B cell (primary cell): ENCODE data around the gene GPR146. TPM values are rescaled to one million over a fixed set of nuclear protein-coding genes. Genes with fewer than 3 reads are reported as not detected.

Experiments
- ATAC-seq: fragments of 200-7000 bp; cut with Tn5 transposase; one replicate; pipeline ENCODE4 v1.10.0; 2021; ENCODE audit warnings: low read depth, mild to moderate bottlenecking, moderate number of reproducible peaks, moderate library complexity
- CTCF ChIA-PET: fragments of 350-600 bp; sonication (Branson Sonifier 250); formaldehyde crosslinking; loops from one replicate; lab custom pipeline; 2021; ENCODE audit warnings: antibody characterized with exemption, inconsistent platforms; lab: Charles Lee
- POLR2A ChIA-PET: fragments of 350-600 bp; sonication (Branson Sonifier 250); formaldehyde crosslinking; loops from one replicate; lab custom pipeline; 2021; ENCODE audit warnings: antibody characterized with exemption; lab: Charles Lee
- DNase-seq: peaks from one replicate; pipeline ENCODE4 v3.0.0; 2013
- H2AFZ ChIP-seq: 2 replicates; pipeline ENCODE4 v1.6.1; 2012; ENCODE audit warnings: mild to moderate bottlenecking, low read depth, low read length; ENCODE audit not compliant: insufficient read depth, poor library complexity, severe bottlenecking
- H3K27ac ChIP-seq, 2 donors: 1 replicate in 1 of 2; 2 replicates in 1 of 2; pipeline ENCODE4 v1.5.1; 2012 to 2013; ENCODE audit warnings: low read length in 2 of 2, mild to moderate bottlenecking in 2 of 2, moderate library complexity in 1 of 2
- H3K27me3 ChIP-seq, 4 experiments: fragments of 200-600 bp in 1 of 4; sonication (generic) in 1 of 4; replicated peaks in 1 of 4; 1 replicate in 2 of 4; 2 replicates in 2 of 4; pipeline versions ENCODE4 v1.6.1 to v1.7.0; 2013 to 2016; ENCODE audit warnings: low read length in 3 of 4, mild to moderate bottlenecking in 2 of 4, mixed read lengths in 1 of 4, moderate library complexity in 1 of 4; ENCODE audit not compliant: insufficient read depth in 4 of 4, control insufficient read depth in 3 of 4; ENCODE audit errors: control extremely low read depth in 1 of 4
- H3K36me3 ChIP-seq, 2 experiments: replicated peaks in 1 of 2; 1 replicate in 1 of 2; 2 replicates in 1 of 2; pipeline versions ENCODE4 v1.6.1 to v1.7.1; 2013; ENCODE audit warnings: low read length in 1 of 2; ENCODE audit not compliant: insufficient read depth in 2 of 2, control insufficient read depth in 1 of 2; ENCODE audit errors: control extremely low read depth in 1 of 2, extremely low read depth in 1 of 2
- H3K4me1 ChIP-seq, 2 donors: fragments of 200-600 bp in 1 of 2; sonication (generic) in 1 of 2; 1 replicate in 1 of 2; 2 replicates in 1 of 2; pipeline versions ENCODE4 v1.5.1 to v1.6.1; 2013 to 2017; ENCODE audit warnings: low read length in 2 of 2; ENCODE audit not compliant: control insufficient read depth in 2 of 2, insufficient read depth in 2 of 2
- H3K4me2 ChIP-seq: replicated peaks from 2 replicates; pipeline ENCODE3; 2012; ENCODE audit warnings: mild to moderate bottlenecking, low read depth, low read length; ENCODE audit not compliant: poor library complexity, severe bottlenecking
- H3K4me3 ChIP-seq, 5 experiments: fragments of 200-600 bp in 1 of 5; sonication (generic) in 1 of 5; 1 replicate in 3 of 5; 2 replicates in 2 of 5; pipeline versions ENCODE4 v1.5.1 to v1.7.0; 2011 to 2016; ENCODE audit warnings: low read length in 4 of 5, mild to moderate bottlenecking in 4 of 5, low read depth in 2 of 5, control low read depth in 1 of 5, moderate library complexity in 1 of 5; ENCODE audit not compliant: insufficient read depth in 1 of 5; ENCODE audit errors: control extremely low read depth in 1 of 5, extremely low read depth in 1 of 5
- H3K79me2 ChIP-seq: fragments of 200-600 bp; sonication (generic); one replicate; pipeline ENCODE4 v1.6.0; 2016; ENCODE audit warnings: low read length; ENCODE audit not compliant: control insufficient read depth, insufficient read depth
- H3K9ac ChIP-seq: fragments of 200-600 bp; sonication (generic); 2 replicates; pipeline ENCODE4 v1.6.1; 2017; ENCODE audit warnings: mild to moderate bottlenecking, low read length, moderate library complexity
- H3K9me3 ChIP-seq, 3 donors: one replicate each; pipeline versions ENCODE4 v1.6.1 to v1.7.1; 2013; ENCODE audit warnings: low read length in 2 of 3; ENCODE audit not compliant: control insufficient read depth in 2 of 3, insufficient read depth in 1 of 3; ENCODE audit errors: control extremely low read depth in 1 of 3
- H4K20me1 ChIP-seq: 2 replicates; pipeline ENCODE4 v1.6.0; 2012; ENCODE audit warnings: mild to moderate bottlenecking, low read length; ENCODE audit not compliant: insufficient read depth, control insufficient read depth, poor library complexity, severe bottlenecking
- H3K27ac Mint-ChIP-seq: one replicate; pipeline ENCODE4 v1.8.0; 2021; ENCODE audit warnings: mixed read lengths
- H3K27me3 Mint-ChIP-seq: one replicate; pipeline ENCODE4 v1.8.0; 2021; ENCODE audit warnings: mixed read lengths
- H3K4me1 Mint-ChIP-seq: one replicate; pipeline ENCODE4 v1.8.0; 2021; ENCODE audit warnings: mixed read lengths
- H3K4me3 Mint-ChIP-seq: one replicate; pipeline ENCODE4 v1.8.0; 2021; ENCODE audit warnings: mixed read lengths
- H3K9me3 Mint-ChIP-seq: one replicate; pipeline ENCODE4 v1.8.0; 2022; ENCODE audit warnings: mixed read lengths; ENCODE audit not compliant: insufficient read depth
- CTCF ChIP-seq: fragments of 200-600 bp; IDR thresholded peaks from one replicate; pipeline ENCODE4 v1.8.0; 2022; ENCODE audit warnings: antibody characterized with exemption, mild to moderate bottlenecking
- EZH2 ChIP-seq: IDR thresholded peaks from 2 replicates; pipeline ENCODE4 v1.6.1; 2012; ENCODE audit warnings: borderline replicate concordance, low read depth, mild to moderate bottlenecking, moderate library complexity, low read length; ENCODE audit not compliant: insufficient read depth, poor library complexity, severe bottlenecking
- WGBS: methylation state at CpG from one replicate; pipeline ENCODE4 v1.1.5; 2013; ENCODE audit warnings: missing lambda C conversion rate; ENCODE audit not compliant: insufficient coverage; 5-methylcytosine and 5-hydroxymethylcytosine counted together
- intact Hi-C: fragments of 100-400 bp; cut with micrococcal nuclease; formaldehyde crosslinking; loops from one replicate; pipeline ENCODE4 v1.10.0; 2022
- polyA plus RNA-seq: library from polyadenylated mRNA; depleted of rRNA; stranded (reverse); fragments of >200 nt; gene quantifications from 2 replicates; pipeline ENCODE4 v1.2.3, GENCODE V29; 2012
- total RNA-seq, 2 donors: library from RNA; stranded (reverse); fragments of 120-200 nt in 1 of 2; gene quantifications; 1 replicate in 1 of 2; 2 replicates in 1 of 2; pipeline versions ENCODE4 v1.2.3 to v1.2.4, GENCODE V29; 2013 to 2022

The GPR146 gene
- total and polyA plus RNA-seq, 2 donors (not counting 1 experiment from before 2014, with no cell fraction given): 4.2 to 45.4 TPM

GRCh38 chr7:1057416-1058291, 13.3 kb downstream of the GPR146 start:
- CTCF ChIA-PET: interaction anchor here (3.0 to 16.5 kb wide), 2 partner anchors 13 to 62 kb away, joined by 13 to 496 read pairs; partner anchors contain the start of gene GPR146
- POLR2A ChIA-PET: interaction anchor here (1.5 to 1.9 kb wide), 2 partner anchors 13 to 65 kb away, joined by 5 to 6 read pairs; partner anchors contain the start of gene GPR146

More at GRCh38 chr7:1057416-1058291, 13.3 kb downstream of the GPR146 start:
- Mint-ChIP-seq H3K27ac (no peak overlapping the region), H3K4me3 (no peak overlapping the region), H3K9me3 (no peaks in the 10 kb centered on the region), H3K27me3 (peaks cover 23% of the 10 kb centered on the region), H3K4me1 (peaks cover 53% of the 10 kb centered on the region)
- Histone ChIP-seq H3K36me3 (no peaks in the 10 kb centered on the region), H3K4me2 (no peak overlapping the region), H3K9me3 (peaks cover 0 to 25% (median 0%) of the 10 kb centered on the region in 3 donors), H3K4me1 (peaks cover 48 to 49% of the 10 kb centered on the region in 2 donors), H3K27me3 (peaks cover 0 to 57% (median 18%) of the 10 kb centered on the region in 4 experiments), H2AFZ (no peak overlapping the region), H3K79me2 (peaks cover 5% of the 10 kb centered on the region), H3K4me3 (no peak overlapping the region), H4K20me1 (peaks cover 36% of the 10 kb centered on the region), H3K27ac (no peak overlapping the region), H3K9ac (no peak overlapping the region)
- DNase-seq (no peak), ATAC-seq (no peak)
- 98% methylated on average over 62 of the region's 62 CpGs for WGBS
- intact Hi-C loops: no loop called here
- TF ChIP-seq EZH2: no peak
- TF ChIP-seq CTCF: no peak
